B cell (primary cell): ENCODE results near the gene CD300LG. TPM values are rescaled to one million over a fixed set of nuclear protein-coding genes. Genes with fewer than 3 reads are reported as not detected.

Source experiments
- ATAC-seq: fragments of 200-7000 bp; cut with Tn5 transposase; one replicate; pipeline ENCODE4 v1.10.0; 2021; ENCODE audit warnings: low read depth, mild to moderate bottlenecking, moderate number of reproducible peaks, moderate library complexity
- CTCF ChIA-PET: fragments of 350-600 bp; sonication (Branson Sonifier 250); formaldehyde crosslinking; loops from one replicate; lab custom pipeline; 2021; ENCODE audit warnings: antibody characterized with exemption, inconsistent platforms; lab: Charles Lee
- POLR2A ChIA-PET: fragments of 350-600 bp; sonication (Branson Sonifier 250); formaldehyde crosslinking; loops from one replicate; lab custom pipeline; 2021; ENCODE audit warnings: antibody characterized with exemption; lab: Charles Lee
- DNase-seq: peaks from one replicate; pipeline ENCODE4 v3.0.0; 2013
- H2AFZ ChIP-seq: 2 replicates; pipeline ENCODE4 v1.6.1; 2012; ENCODE audit warnings: mild to moderate bottlenecking, low read depth, low read length; ENCODE audit not compliant: insufficient read depth, poor library complexity, severe bottlenecking
- H3K27ac ChIP-seq, 2 donors: 1 replicate in 1 of 2; 2 replicates in 1 of 2; pipeline ENCODE4 v1.5.1; 2012 to 2013; ENCODE audit warnings: low read length in 2 of 2, mild to moderate bottlenecking in 2 of 2, moderate library complexity in 1 of 2
- H3K27me3 ChIP-seq, 4 experiments: fragments of 200-600 bp in 1 of 4; sonication (generic) in 1 of 4; replicated peaks in 1 of 4; 1 replicate in 2 of 4; 2 replicates in 2 of 4; pipeline versions ENCODE4 v1.6.1 to v1.7.0; 2013 to 2016; ENCODE audit warnings: low read length in 3 of 4, mild to moderate bottlenecking in 2 of 4, mixed read lengths in 1 of 4, moderate library complexity in 1 of 4; ENCODE audit not compliant: insufficient read depth in 4 of 4, control insufficient read depth in 3 of 4; ENCODE audit errors: control extremely low read depth in 1 of 4
- H3K36me3 ChIP-seq, 2 experiments: replicated peaks in 1 of 2; 1 replicate in 1 of 2; 2 replicates in 1 of 2; pipeline versions ENCODE4 v1.6.1 to v1.7.1; 2013; ENCODE audit warnings: low read length in 1 of 2; ENCODE audit not compliant: insufficient read depth in 2 of 2, control insufficient read depth in 1 of 2; ENCODE audit errors: control extremely low read depth in 1 of 2, extremely low read depth in 1 of 2
- H3K4me1 ChIP-seq, 2 donors: fragments of 200-600 bp in 1 of 2; sonication (generic) in 1 of 2; 1 replicate in 1 of 2; 2 replicates in 1 of 2; pipeline versions ENCODE4 v1.5.1 to v1.6.1; 2013 to 2017; ENCODE audit warnings: low read length in 2 of 2; ENCODE audit not compliant: control insufficient read depth in 2 of 2, insufficient read depth in 2 of 2
- H3K4me2 ChIP-seq: replicated peaks from 2 replicates; pipeline ENCODE3; 2012; ENCODE audit warnings: mild to moderate bottlenecking, low read depth, low read length; ENCODE audit not compliant: poor library complexity, severe bottlenecking
- H3K4me3 ChIP-seq, 5 experiments: fragments of 200-600 bp in 1 of 5; sonication (generic) in 1 of 5; 1 replicate in 3 of 5; 2 replicates in 2 of 5; pipeline versions ENCODE4 v1.5.1 to v1.7.0; 2011 to 2016; ENCODE audit warnings: low read length in 4 of 5, mild to moderate bottlenecking in 4 of 5, low read depth in 2 of 5, control low read depth in 1 of 5, moderate library complexity in 1 of 5; ENCODE audit not compliant: insufficient read depth in 1 of 5; ENCODE audit errors: control extremely low read depth in 1 of 5, extremely low read depth in 1 of 5
- H3K79me2 ChIP-seq: fragments of 200-600 bp; sonication (generic); one replicate; pipeline ENCODE4 v1.6.0; 2016; ENCODE audit warnings: low read length; ENCODE audit not compliant: control insufficient read depth, insufficient read depth
- H3K9ac ChIP-seq: fragments of 200-600 bp; sonication (generic); 2 replicates; pipeline ENCODE4 v1.6.1; 2017; ENCODE audit warnings: mild to moderate bottlenecking, low read length, moderate library complexity
- H3K9me3 ChIP-seq, 3 donors: one replicate each; pipeline versions ENCODE4 v1.6.1 to v1.7.1; 2013; ENCODE audit warnings: low read length in 2 of 3; ENCODE audit not compliant: control insufficient read depth in 2 of 3, insufficient read depth in 1 of 3; ENCODE audit errors: control extremely low read depth in 1 of 3
- H4K20me1 ChIP-seq: 2 replicates; pipeline ENCODE4 v1.6.0; 2012; ENCODE audit warnings: mild to moderate bottlenecking, low read length; ENCODE audit not compliant: insufficient read depth, control insufficient read depth, poor library complexity, severe bottlenecking
- H3K27ac Mint-ChIP-seq: one replicate; pipeline ENCODE4 v1.8.0; 2021; ENCODE audit warnings: mixed read lengths
- H3K27me3 Mint-ChIP-seq: one replicate; pipeline ENCODE4 v1.8.0; 2021; ENCODE audit warnings: mixed read lengths
- H3K4me1 Mint-ChIP-seq: one replicate; pipeline ENCODE4 v1.8.0; 2021; ENCODE audit warnings: mixed read lengths
- H3K4me3 Mint-ChIP-seq: one replicate; pipeline ENCODE4 v1.8.0; 2021; ENCODE audit warnings: mixed read lengths
- H3K9me3 Mint-ChIP-seq: one replicate; pipeline ENCODE4 v1.8.0; 2022; ENCODE audit warnings: mixed read lengths; ENCODE audit not compliant: insufficient read depth
- EZH2 ChIP-seq: IDR thresholded peaks from 2 replicates; pipeline ENCODE4 v1.6.1; 2012; ENCODE audit warnings: borderline replicate concordance, low read depth, mild to moderate bottlenecking, moderate library complexity, low read length; ENCODE audit not compliant: insufficient read depth, poor library complexity, severe bottlenecking
- WGBS: methylation state at CpG from one replicate; pipeline ENCODE4 v1.1.5; 2013; ENCODE audit warnings: missing lambda C conversion rate; ENCODE audit not compliant: insufficient coverage; 5-methylcytosine and 5-hydroxymethylcytosine counted together
- intact Hi-C: fragments of 100-400 bp; cut with micrococcal nuclease; formaldehyde crosslinking; loops from one replicate; pipeline ENCODE4 v1.10.0; 2022
- polyA plus RNA-seq: library from polyadenylated mRNA; depleted of rRNA; stranded (reverse); fragments of >200 nt; gene quantifications from 2 replicates; pipeline ENCODE4 v1.2.3, GENCODE V29; 2012
- total RNA-seq, 2 donors: library from RNA; stranded (reverse); fragments of 120-200 nt in 1 of 2; gene quantifications; 1 replicate in 1 of 2; 2 replicates in 1 of 2; pipeline versions ENCODE4 v1.2.3 to v1.2.4, GENCODE V29; 2013 to 2022
- TF ChIP-seq, protein P1 (sequence below): fragments of 200-600 bp; IDR thresholded peaks from one replicate; pipeline ENCODE4 v1.8.0; 2022; ENCODE audit warnings: antibody characterized with exemption, mild to moderate bottlenecking

The CD300LG gene
- total and polyA plus RNA-seq, 2 donors (not counting 1 experiment from before 2014, with no cell fraction given) = not detected

DNA sequence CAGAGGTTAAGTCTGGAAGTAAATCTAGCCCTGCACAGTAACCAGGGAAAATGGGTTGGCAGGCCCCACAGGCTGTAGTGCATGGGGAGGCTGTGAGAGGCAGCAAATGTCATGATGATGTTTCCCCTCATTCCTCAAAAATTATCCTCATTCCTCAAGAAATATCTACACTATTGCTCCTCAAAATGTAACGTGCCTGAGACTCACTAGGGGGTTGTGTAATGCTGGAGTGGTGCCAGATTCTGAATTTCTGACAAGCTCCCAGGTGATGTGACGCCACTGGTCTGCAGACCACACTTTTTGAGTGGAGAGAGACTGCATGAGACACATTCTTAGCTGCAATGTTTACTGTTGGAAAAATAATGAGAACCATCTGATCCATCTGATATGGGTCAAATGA lies 12.9 kb upstream of the CD300LG start:
- DNase-seq (no peak), ATAC-seq (no peak)
- H3K79me2 ChIP-seq = no peaks in the 10 kb centered on the region
- no peak overlapping the region for H3K4me2 ChIP-seq
- peaks cover 0 to 12% (median 0%) of the 10 kb centered on the region in 3 donors for H3K9me3 ChIP-seq
- no peak overlapping the region for H3K4me3 ChIP-seq
- H3K27me3 Mint-ChIP-seq = peaks cover 53% of the 10 kb centered on the region
- no peak overlapping the region for H2AFZ ChIP-seq
- intact Hi-C loops = no loop called here
- no peak overlapping the region for H3K9ac ChIP-seq
- POLR2A ChIA-PET = no interaction called here
- peak overlapping the region; percentile 88 for H3K4me3 Mint-ChIP-seq
- no peak for TF ChIP-seq EZH2
- TF ChIP-seq, protein P1, sequence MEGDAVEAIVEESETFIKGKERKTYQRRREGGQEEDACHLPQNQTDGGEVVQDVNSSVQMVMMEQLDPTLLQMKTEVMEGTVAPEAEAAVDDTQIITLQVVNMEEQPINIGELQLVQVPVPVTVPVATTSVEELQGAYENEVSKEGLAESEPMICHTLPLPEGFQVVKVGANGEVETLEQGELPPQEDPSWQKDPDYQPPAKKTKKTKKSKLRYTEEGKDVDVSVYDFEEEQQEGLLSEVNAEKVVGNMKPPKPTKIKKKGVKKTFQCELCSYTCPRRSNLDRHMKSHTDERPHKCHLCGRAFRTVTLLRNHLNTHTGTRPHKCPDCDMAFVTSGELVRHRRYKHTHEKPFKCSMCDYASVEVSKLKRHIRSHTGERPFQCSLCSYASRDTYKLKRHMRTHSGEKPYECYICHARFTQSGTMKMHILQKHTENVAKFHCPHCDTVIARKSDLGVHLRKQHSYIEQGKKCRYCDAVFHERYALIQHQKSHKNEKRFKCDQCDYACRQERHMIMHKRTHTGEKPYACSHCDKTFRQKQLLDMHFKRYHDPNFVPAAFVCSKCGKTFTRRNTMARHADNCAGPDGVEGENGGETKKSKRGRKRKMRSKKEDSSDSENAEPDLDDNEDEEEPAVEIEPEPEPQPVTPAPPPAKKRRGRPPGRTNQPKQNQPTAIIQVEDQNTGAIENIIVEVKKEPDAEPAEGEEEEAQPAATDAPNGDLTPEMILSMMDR = no peak
- no peaks in the 10 kb centered on the region for H4K20me1 ChIP-seq
- peaks cover 14 to 21% of the 10 kb centered on the region in 2 donors for H3K4me1 ChIP-seq
- no peaks in the 10 kb centered on the region for H3K9me3 Mint-ChIP-seq
- CTCF ChIA-PET = interaction anchor here (0.6 to 1.2 kb wide), 3 partner anchors 12 to 848 kb away, joined by 3 read pairs; no protein-coding TSS in a partner anchor
- H3K27me3 ChIP-seq = peaks cover 0 to 34% (median 25%) of the 10 kb centered on the region in 4 experiments
- WGBS = 82% methylated on average over 2 of the region's 2 CpGs
- no peak overlapping the region for H3K27ac Mint-ChIP-seq
- H3K4me1 Mint-ChIP-seq = peaks cover 16% of the 10 kb centered on the region
- H3K27ac ChIP-seq = no peak overlapping the region
- H3K36me3 ChIP-seq = no peaks in the 10 kb centered on the region

DNA sequence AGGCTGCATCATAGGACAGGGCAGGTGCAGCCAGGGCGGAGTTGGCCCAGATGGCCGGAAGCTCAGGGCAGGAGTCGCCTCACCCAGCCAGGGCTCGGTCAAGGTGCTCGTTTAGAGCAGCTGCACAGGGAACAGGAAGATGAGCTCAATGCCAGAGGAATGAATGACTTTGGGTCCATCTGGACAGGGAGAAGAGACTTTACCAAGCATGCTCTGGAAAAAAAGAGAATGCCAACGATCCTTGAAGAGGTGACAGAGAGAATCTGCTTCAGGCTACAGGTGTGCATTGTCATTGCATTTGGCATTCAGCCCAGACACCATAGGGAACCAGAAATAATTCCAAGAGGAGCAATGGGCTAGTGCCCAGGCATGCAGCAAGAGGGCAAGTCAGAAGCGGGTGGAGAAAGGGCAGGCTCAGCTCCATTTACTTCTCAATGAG lies 7.3 kb upstream of the CD300LG start:
- Histone ChIP-seq H3K9me3 (peaks cover 0 to 2% (median 0%) of the 10 kb centered on the region in 3 donors), H3K4me1 (no peaks in the 10 kb centered on the region), H2AFZ (no peak overlapping the region), H3K4me2 (no peak overlapping the region), H3K9ac (no peak overlapping the region), H3K27me3 (peaks cover 0 to 12% (median under 1%) of the 10 kb centered on the region in 4 experiments), H4K20me1 (no peaks in the 10 kb centered on the region), H3K36me3 (no peaks in the 10 kb centered on the region), H3K27ac (no peak overlapping the region), H3K79me2 (no peaks in the 10 kb centered on the region), H3K4me3 (no peak overlapping the region)
- H3K4me3 Mint-ChIP-seq = no peak overlapping the region
- ChIA-PET CTCF (interaction anchor here (1.1 kb wide), 1 partner anchor 10 kb away, joined by 3 read pairs; no protein-coding TSS in a partner anchor), POLR2A (no interaction called here)
- no peak overlapping the region for H3K27ac Mint-ChIP-seq
- TF ChIP-seq, protein P1 = no peak
- DNase-seq = no peak
- no peaks in the 10 kb centered on the region for H3K9me3 Mint-ChIP-seq
- peaks cover 19% of the 10 kb centered on the region for H3K27me3 Mint-ChIP-seq
- no peaks in the 10 kb centered on the region for H3K4me1 Mint-ChIP-seq
- 69% methylated on average over 6 of the region's 7 CpGs for WGBS
- intact Hi-C loops = no loop called here
- ATAC-seq = no peak
